Measurements from ENCODE around the gene RAB13. TPM values are rescaled to one million over a fixed set of nuclear protein-coding genes. Genes with fewer than 3 reads are reported as not detected.

The RAB13 gene
- 96.4 and 134 TPM in 2 replicates for total RNA-seq

DNA sequence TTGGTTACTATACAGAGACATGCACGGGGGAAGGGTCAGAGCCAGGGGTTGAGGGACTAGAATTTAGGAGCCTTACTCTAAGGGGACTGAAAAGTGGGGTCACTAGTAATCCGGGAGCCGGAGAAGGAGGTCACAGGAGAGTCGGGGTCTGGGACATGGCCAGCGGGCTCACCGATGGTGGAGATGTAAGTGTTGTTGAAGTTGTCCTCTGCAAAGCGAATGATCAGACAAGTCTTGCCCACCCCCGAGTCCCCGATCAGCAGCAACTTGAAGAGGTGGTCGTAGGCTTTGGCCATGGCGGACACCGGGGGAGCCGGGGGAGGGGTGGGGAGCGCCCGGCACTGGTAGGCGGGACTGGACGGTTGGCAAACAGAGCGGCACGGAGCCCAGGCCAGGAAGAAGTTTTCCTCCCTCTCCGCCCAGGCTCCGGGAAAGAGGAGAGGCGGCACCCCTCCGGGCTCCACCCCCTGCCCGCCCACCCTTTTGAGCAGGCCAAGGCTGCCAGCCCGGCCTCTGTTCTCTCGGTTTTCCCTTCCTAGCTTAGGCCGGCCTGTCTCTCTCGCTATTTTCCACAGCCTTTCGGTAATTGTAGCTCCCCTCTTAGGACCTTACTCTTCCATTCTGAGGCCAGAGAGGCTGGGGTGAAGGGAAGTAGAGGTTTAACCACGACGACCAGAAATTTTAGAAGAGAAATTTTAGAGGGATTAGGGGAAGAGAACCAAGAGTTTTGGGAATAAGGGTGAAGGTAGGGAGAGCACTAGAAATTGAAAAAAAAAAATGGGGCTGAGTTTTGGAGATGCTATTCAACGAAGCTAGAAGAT, at the start of gene RAB13:
TSS of gene RAB13 (minus strand) at position 399 of the 821 bp plus-strand sequence. CDS start at position 296, 103 bp downstream.

DNA sequence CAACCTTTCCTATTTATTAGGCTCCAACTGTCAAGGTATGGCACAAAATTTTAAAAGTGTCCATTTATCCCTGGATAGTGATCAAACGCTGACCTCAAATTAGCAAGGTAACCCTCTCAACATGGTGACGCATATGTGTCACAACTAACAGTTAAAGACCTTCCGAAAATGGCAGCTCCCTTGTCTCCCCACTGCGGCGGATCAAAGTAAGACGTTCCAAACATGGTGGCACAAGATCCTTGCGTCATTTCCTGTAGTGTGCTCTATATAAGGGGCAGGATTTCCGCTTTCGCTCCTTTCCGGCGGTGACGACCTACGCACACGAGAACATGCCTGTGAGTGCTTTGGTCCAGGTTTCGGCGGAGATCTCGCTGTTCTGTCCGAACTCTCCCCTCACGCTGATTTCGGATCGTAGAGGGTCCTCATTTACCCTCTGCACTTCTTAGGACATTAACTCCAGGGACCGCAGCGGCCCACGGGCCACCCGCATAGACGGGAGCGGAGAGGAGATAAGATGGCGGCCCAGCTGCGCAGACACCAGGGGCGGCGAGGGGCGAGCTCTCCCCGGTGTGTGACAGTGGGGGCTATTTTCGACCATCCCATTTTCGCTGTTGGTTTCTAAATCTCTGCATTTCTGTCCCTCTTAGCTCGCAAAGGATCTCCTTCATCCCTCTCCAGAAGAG, 4.5 kb upstream of the RAB13 start, which contains the start of gene RPS27:
TSS of gene RPS27 (plus strand) at position 295 of the 683 bp plus-strand sequence. CDS start at position 330, 35 bp downstream.

DNA sequence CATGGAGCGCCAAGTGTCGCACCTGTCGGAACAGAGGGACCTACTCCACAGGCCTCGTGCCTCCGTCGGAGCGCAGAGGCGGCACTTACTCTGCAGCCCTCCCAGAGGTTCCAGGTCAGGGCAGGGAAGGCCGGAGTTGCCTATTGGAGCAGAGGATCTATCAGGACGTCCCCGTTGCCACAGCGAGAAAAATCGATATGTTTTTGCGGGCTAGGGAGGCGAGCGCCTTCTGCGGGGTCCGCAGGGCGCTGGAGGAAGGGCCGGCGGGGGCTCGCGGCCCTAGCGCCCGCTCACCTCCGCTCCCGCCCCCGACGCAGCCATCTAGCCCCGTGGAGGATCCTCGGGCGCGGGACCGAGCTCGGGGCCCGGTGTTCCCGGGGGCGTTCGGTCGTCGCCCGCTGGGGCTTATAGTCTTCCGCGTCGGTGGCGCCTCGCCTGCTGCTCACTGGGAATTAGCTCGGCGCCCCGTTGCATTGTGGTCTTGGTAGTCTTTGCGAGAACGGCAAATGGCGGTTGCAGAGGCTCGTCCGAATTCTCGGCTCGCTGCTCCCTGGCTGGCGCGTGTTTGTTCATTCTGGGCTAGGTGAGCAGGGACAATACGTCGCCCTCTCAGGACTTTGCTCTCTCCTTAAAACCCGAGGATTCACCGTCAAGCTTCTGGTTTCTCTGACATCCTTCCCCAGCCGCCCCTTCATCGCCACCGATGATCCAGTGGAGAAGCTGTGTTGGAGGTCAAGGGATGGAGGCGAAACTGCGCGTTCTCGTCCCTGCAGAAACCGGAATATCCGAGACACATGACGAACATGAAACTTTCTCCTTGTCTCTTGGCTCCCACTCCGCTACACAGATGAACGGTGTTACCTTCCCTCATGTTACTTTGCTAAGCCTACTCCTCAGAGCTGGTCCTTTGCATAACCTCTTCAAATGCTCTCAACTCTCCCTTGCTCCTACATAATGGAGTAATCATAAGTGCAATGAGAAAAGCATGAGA, 8.6 kb downstream of the RAB13 start, which contains the start of gene JTB:
TSS of gene JTB (minus strand) at position 425 of the 991 bp plus-strand sequence. CDS start at position 3, 422 bp downstream.

DNA sequence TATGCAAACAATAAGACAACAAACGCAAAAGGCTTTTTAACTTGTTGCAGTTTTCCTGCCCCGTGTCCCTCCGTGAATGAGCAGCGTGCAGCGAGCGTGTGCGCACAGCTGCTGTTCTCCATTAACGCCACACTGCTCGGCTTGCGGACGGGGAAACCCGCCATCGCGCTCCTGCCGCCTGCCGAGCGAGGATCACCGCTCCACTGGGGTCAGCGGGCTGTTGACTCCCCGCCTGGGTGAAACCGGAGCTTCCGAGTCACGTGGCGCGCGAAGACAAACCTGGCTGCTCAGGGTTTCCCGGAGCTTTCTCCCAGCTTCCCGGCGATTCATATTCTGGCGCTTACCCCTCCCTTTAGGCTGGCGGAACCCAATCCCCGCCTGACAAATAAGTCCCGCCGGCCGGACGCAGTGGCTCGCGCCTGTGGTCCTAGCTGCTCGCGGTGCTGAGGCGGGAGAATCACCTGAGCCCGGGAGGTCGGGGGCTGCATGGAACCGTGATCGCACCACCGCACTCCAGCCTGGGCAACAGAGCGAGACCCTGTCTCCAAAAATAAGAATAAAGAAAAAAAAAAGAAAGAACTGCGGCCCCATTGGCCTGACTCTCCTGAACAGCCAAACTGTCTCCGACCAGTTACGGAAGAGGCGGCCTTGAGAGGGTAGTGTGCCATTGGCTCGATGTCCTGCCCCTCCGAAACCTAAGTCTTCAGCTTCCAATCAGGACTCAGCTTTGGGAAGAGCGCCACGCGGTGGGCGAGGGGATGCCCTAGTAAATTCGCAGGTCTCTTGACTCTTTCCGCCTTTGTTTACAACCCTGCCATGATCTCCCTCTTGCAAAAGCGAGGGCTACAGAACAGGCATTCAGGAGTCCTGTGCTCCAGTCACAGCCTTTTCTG, 18.8 kb downstream of the RAB13 start, which contains the start of gene CREB3L4:
TSS of gene CREB3L4 (plus strand) at position 796 of the 893 bp plus-strand sequence. CDS start 624 bp downstream, outside the sequence.

DNA sequence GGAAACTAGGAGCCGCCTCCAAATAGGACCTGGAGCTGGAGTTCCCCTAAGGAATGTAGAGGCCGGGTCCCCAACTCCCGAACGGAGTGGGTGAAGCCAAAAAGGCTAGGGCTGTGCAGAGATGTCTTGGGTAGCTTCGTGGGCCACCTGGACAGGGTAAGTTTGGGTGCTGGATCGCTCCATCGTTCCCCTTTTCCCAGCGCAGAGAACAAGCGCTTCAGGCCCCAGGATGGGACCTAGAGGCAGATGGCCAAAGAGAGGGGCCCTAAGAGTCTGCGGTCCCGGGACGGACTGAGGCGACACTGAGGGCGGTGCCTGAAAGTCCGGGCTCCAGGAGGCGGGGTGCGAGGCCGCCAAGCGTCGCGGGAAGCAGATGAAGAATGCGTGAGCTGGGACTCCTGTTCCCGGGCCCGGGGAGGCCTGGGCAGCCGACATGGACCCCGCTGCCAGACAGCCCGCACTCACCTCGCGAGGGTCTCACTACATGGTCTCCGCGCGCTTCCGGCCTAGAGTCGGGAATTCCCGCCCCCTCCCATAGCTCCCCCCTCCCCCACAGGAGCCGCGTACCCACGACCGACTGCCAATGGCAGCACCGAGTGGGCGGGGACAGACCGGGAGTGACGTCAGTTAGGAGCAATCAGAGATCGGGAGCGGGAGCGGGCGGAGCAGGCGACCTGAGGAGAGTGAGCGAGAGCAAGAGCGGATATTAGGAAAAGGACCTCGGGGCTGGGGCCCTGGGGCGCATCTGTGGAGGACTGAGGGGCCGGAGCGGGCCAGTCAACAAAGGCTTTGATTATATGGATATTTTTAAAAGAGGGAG, 22.9 kb downstream of the RAB13 start, which contains the start of gene SLC39A1:
TSS of gene SLC39A1 (minus strand) at position 508 of the 820 bp plus-strand sequence. CDS start 822 bp downstream, outside the sequence.

DNA sequence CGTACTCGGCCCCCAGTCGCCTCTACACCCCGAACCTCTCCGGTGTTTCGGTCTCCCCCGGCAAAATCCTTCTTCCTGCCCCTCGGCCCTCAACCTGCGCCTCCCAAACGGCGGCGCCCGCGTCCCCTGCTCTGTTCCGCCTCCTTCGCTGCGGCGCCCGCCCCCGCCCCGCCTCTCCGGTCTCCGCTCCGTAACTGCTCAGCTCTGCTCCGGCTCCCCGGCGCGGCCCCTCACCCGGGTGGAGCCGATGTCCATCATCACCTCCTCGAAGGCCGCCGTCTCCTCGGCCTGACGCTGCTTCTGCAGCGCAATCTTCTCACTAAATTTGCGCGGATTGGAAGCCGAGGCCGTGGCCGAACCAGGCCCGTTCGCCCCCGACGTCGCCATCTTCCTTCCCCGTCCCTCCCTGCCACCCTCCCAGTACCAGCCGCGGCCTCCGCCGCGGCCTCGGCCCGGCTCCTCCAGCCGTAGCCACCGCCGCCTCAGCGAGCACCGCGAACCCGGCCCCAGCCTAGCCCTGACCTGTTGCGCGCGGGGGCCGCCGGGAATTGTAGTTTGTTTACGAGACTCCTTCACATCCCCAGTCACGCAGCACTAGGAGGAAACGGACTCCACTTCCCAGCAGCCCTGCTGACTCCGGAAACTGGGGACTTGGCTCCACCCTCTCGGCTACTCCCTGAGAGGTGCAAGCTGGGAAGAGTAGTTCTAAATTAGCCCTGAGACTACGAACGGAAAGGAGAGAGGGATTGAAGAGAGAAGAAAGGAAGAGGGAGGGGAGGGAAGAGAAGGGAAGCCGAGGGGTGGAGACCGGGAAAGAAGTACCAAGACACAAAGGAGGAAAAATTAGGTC, 27.8 kb downstream of the RAB13 start, which contains the start of gene CRTC2:
TSS of gene CRTC2 (minus strand) at position 502 of the 850 bp plus-strand sequence. CDS start at position 387, 115 bp downstream.

DNA sequence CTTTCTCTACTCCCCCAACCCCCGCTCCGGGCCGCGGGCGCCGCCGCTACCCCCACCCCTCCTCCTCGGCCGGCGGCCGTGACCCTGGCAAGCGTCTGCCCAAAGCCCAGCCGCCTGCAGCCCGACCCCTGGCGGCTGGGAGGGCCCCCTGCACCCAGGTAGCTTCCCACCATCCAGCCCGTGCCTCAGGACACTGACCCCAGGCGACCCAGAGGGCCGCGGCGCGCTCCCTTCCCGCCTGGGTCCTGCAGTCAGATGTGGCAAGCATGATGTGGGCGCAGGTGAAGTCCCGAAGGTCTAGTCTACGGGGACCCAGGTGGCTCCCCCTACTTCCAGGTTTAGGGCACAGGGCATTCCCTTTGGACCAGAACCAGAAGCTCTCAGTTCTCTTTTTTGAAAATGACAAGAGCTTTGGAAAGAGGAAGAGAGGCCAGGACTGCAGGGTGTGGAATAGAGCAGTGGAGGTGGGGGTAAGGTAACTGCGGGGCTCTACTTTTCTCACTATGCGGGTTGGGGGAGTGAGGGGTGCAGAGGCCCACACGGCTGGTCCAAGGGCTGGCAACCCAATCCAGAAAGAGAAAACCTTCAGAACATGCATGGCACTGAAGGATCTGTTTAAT, 39.4 kb downstream of the RAB13 start, which contains the start of gene DENND4B:
TSS of gene DENND4B (minus strand) at position 97 of the 620 bp plus-strand sequence. CDS start 2,344 bp downstream, outside the sequence.

Other genes with a start within 250 kb of the RAB13 start
- gene SLC27A3, start 210.9 kb downstream of the RAB13 start, total RNA-seq: 6.1 and 8.5 TPM in 2 replicates
- gene GATAD2B, start 63.4 kb downstream of the RAB13 start, total RNA-seq: 2.5 and 3.1 TPM in 2 replicates
- gene DENND4B, start 39.6 kb downstream of the RAB13 start, total RNA-seq: 12.1 and 17.2 TPM in 2 replicates
- 1.9 and 2.8 TPM in 2 replicates for gene CRTC2, start 27.7 kb downstream of the RAB13 start, total RNA-seq
- gene SLC39A1, start 22.8 kb downstream of the RAB13 start, total RNA-seq: 102 and 123 TPM in 2 replicates
- gene CREB3L4, start 18.4 kb downstream of the RAB13 start, total RNA-seq: 4.6 and 6.5 TPM in 2 replicates
- gene JTB, start 8.7 kb downstream of the RAB13 start, total RNA-seq: 172 and 183 TPM in 2 replicates
- gene RPS27, start 4.4 kb upstream of the RAB13 start, total RNA-seq: 915 and 1,485 TPM in 2 replicates
- gene NUP210L, start 168.7 kb upstream of the RAB13 start, total RNA-seq: under 0.01 and 0.28 TPM in 2 replicates
- 371 and 963 TPM in 2 replicates for gene TPM3, start 205.8 kb upstream of the RAB13 start, total RNA-seq
- gene CFAP141, start 220.0 kb upstream of the RAB13 start, total RNA-seq: not detected in 2 replicates
- 37.5 and 62.7 TPM in 2 replicates for gene UBAP2L, start 234.6 kb upstream of the RAB13 start, total RNA-seq

Measured in regular cardiac myocyte (primary cell).